ENCODE results near the gene UBE2L6. TPM values are rescaled to one million over a fixed set of nuclear protein-coding genes. Genes with fewer than 3 reads are reported as not detected.

The UBE2L6 gene
- total RNA-seq, 1 experiment from 2014 or later: 122 TPM

DNA sequence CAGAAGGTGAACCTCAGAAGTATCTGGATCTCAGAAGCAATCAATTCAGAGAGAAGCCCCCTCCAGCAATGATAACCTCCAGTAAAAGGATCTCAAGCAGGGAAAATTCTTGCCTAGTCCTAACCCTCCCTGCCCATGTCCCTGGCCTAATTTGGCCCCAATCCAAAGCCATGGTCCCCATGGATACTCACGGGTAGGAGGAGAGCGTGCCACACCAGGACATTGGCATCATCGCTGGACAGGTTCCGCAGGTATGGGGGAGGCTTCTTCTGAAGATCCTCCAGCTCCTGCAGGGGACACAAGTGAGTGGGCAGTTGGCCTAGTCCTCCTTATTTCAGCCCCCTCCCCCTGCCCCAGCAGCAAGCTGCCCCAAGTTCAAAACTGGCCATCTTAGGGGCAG lies 7.3 kb downstream of the UBE2L6 start:
- H3K9me3 ChIP-seq (ENCODE audit: insufficient read depth, low read depth): no peaks in the 10 kb centered on the region
- H4K20me1 ChIP-seq (ENCODE audit: insufficient read depth): no peaks in the 10 kb centered on the region
- no peaks in the 10 kb centered on the region for H3K36me3 ChIP-seq (ENCODE audit: low read depth)
- no peaks in the 10 kb centered on the region for H3K27me3 ChIP-seq (ENCODE audit: insufficient read depth, low read depth)
- BruUV-seq (replicated peaks): no TSS peak
- peaks cover 8% of the 10 kb centered on the region; the same call in 1 of the 2 replicates for H3K4me1 ChIP-seq (replicated peaks; ENCODE audit: insufficient read depth)
- DNase-seq: peak; percentile 68 to 88
- H3K9me2 ChIP-seq (ENCODE audit: insufficient read depth): no peaks in the 10 kb centered on the region; the same call in 1 of the 2 replicates
- H3K4me3 ChIP-seq: no peak overlapping the region
- intact Hi-C loops (cut with micrococcal nuclease; ENCODE audit: unreplicated experiment): no loop called here
- ChIA-PET CTCF (interaction anchor here (0.6 kb wide), 1 partner anchor 72 kb away, joined by 4 read pairs; no protein-coding TSS in a partner anchor), POLR2A (ENCODE audit: unreplicated experiment) (interaction anchor here (0.9 kb wide), 1 partner anchor 16 kb away, joined by 8 read pairs; no protein-coding TSS in a partner anchor)
- H3F3A ChIP-seq (ENCODE audit: insufficient read depth, low read depth): no peaks in the 10 kb centered on the region
- H3K79me2 ChIP-seq (ENCODE audit: low read depth): no peaks in the 10 kb centered on the region
- no peak overlapping the region for H2AFZ ChIP-seq
- 0 out of 2 replicates have a peak overlapping the region, but pooled peaks have one; percentile 45 for H3K4me2 ChIP-seq
- no peak for TF ChIP-seq EZH2 (IDR thresholded peaks at IDR 0.05; ENCODE audit: low read depth)
- no peak for TF ChIP-seq CTCF (conservative IDR thresholded peaks at IDR 0.05)
- no peak overlapping the region for H3K27ac ChIP-seq

DNA sequence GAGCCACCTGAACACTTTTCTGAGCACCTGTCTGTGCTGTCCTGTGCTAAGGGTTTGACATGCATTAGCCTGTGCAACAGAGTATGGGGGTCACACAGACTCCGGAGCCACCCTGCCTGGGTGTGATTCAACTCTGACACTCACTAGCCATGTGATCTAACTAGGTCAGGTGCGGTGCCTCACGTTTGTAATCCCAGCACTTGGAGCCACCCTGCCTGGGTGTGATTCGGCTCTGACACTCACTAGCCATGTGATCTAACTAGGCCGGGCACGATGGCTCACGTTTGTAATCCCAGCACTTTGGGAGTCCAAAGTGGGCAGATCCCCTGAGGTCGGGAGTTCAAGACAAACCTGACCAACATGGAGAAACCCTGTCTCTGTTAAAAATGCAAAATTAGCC lies 11.4 kb downstream of the UBE2L6 start:
- intact Hi-C loops (cut with micrococcal nuclease; ENCODE audit: unreplicated experiment): no loop called here
- no TSS peak for BruUV-seq (replicated peaks)
- Histone ChIP-seq H4K20me1 (ENCODE audit: insufficient read depth) (no peaks in the 10 kb centered on the region), H3K4me3 (no peak overlapping the region), H3K27me3 (ENCODE audit: insufficient read depth, low read depth) (no peaks in the 10 kb centered on the region), H3K27ac (no peak overlapping the region), H3F3A (ENCODE audit: insufficient read depth, low read depth) (no peaks in the 10 kb centered on the region), H2AFZ (no peak overlapping the region), H3K79me2 (ENCODE audit: low read depth) (no peaks in the 10 kb centered on the region), H3K4me1 (replicated peaks; ENCODE audit: insufficient read depth) (peaks cover 8% of the 10 kb centered on the region; the same call in 1 of the 2 replicates), H3K4me2 (no peak overlapping the region), H3K9me2 (ENCODE audit: insufficient read depth) (no peaks in the 10 kb centered on the region; the same call in 1 of the 2 replicates), H3K36me3 (ENCODE audit: low read depth) (no peaks in the 10 kb centered on the region), H3K9me3 (ENCODE audit: insufficient read depth, low read depth) (no peaks in the 10 kb centered on the region)
- DNase-seq: no peak
- TF ChIP-seq CTCF (conservative IDR thresholded peaks at IDR 0.05) (no peak), EZH2 (IDR thresholded peaks at IDR 0.05; ENCODE audit: low read depth) (no peak)
- ChIA-PET CTCF (no interaction called here), POLR2A (ENCODE audit: unreplicated experiment) (no interaction called here)

DNA sequence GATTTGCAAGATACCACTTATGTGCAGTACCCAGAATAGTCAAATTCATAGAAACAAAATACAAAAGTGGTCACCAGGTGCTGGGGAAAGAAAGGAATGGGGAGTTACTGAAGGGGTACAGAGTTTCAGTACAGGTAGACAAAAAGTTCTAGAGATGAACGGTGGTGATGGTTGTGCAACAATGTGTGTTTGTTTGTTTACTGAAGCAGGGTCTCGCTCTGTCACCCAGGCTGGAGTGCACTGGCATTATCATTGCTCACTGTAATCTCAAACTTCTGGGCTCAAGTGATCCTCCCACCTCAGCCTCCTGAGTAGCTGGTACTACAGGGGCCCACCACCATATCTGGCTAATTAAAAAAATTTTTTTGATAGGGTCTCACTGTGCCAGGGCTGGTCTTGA lies 12.1 kb downstream of the UBE2L6 start:
- Histone ChIP-seq H2AFZ (no peak overlapping the region), H3K4me2 (no peak overlapping the region), H3K79me2 (ENCODE audit: low read depth) (no peaks in the 10 kb centered on the region), H3K9me3 (ENCODE audit: insufficient read depth, low read depth) (no peaks in the 10 kb centered on the region), H4K20me1 (ENCODE audit: insufficient read depth) (no peaks in the 10 kb centered on the region), H3K27ac (no peak overlapping the region), H3K4me1 (replicated peaks; ENCODE audit: insufficient read depth) (peaks cover 8% of the 10 kb centered on the region; the same call in 1 of the 2 replicates), H3K4me3 (no peak overlapping the region), H3K9me2 (ENCODE audit: insufficient read depth) (no peaks in the 10 kb centered on the region; the same call in 1 of the 2 replicates), H3K36me3 (ENCODE audit: low read depth) (no peaks in the 10 kb centered on the region), H3K27me3 (ENCODE audit: insufficient read depth, low read depth) (no peaks in the 10 kb centered on the region), H3F3A (ENCODE audit: insufficient read depth, low read depth) (no peaks in the 10 kb centered on the region)
- no TSS peak for BruUV-seq (replicated peaks)
- TF ChIP-seq CTCF (conservative IDR thresholded peaks at IDR 0.05) (no peak), EZH2 (IDR thresholded peaks at IDR 0.05; ENCODE audit: low read depth) (no peak)
- intact Hi-C loops (cut with micrococcal nuclease; ENCODE audit: unreplicated experiment): no loop called here
- CTCF ChIA-PET: no interaction called here
- no peak for DNase-seq
- POLR2A ChIA-PET (ENCODE audit: unreplicated experiment): no interaction called here
